OCI-LY7 (cell line): ENCODE data around the gene TPCN1.

ENCODE experiments used
- CTCF ChIP-seq: fragments of 200-600 bp; sonication (generic); conservative IDR thresholded peaks from 2 replicates; pipeline ENCODE4 v1.5.1; 2014; ENCODE audit warnings: mild to moderate bottlenecking, antibody characterized with exemption, low read length, moderate library complexity, mixed read lengths
- EZH2phosphoT487 ChIP-seq: fragments of 200-600 bp; sonication (generic); IDR thresholded peaks from 2 replicates; pipeline ENCODE4 v1.6.1; 2018; ENCODE audit warnings: low read depth, borderline replicate concordance, mild to moderate bottlenecking, mixed run types, antibody characterized with exemption, low read length, moderate library complexity, mixed read lengths

DNA sequence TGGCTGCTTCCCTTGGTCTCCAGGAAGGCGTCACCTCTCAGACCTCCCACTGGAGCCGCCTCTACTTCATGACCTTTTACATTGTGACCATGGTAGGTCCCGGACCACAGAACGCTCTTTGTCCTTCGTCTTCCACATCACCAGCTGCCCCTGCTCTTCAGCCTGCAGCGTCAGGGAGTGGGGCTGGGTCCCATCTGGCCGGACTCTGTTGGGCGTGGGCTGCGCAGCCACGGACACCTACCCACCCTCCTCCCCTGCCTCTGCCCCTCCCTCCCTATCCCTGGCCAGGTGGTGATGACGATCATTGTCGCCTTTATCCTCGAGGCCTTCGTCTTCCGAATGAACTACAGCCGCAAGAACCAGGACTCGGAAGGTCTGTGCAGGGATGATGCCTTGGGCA lies 70.3 kb downstream of the TPCN1 start:
- TF ChIP-seq CTCF (no peak), EZH2phosphoT487 (no peak)
